HG03378 (cell line): ENCODE measurements around the gene PSTPIP1.

Experiments
- ATAC-seq: cut with Tn5 transposase; IDR thresholded peaks from one replicate; pipeline ENCODE4 v1.9.1; 2021; ENCODE audit warnings: mild to moderate bottlenecking, moderate library complexity; ENCODE audit not compliant: unreplicated experiment

The PSTPIP1 gene

GRCh38 chr15:76998663-76999285, 3.8 kb downstream of the PSTPIP1 start:
- ATAC-seq: no peak

- no peak for ATAC-seq
These were observed 5.1 kb downstream of the PSTPIP1 start for GRCh38 chr15:76999996-77000395.

GRCh38 chr15:77001351-77001750, 6.4 kb downstream of the PSTPIP1 start:
- no peak for ATAC-seq

- no peak for ATAC-seq
These were observed 7.0 kb downstream of the PSTPIP1 start for GRCh38 chr15:77001966-77002365.

GRCh38 chr15:77002436-77002835, 7.5 kb downstream of the PSTPIP1 start:
- ATAC-seq: no peak

GRCh38 chr15:77002954-77003912, 8.3 kb downstream of the PSTPIP1 start:
- peak; percentile 70 for ATAC-seq

GRCh38 chr15:77004189-77004588, 9.3 kb downstream of the PSTPIP1 start:
- ATAC-seq: no peak

- no peak for ATAC-seq
These were observed 14.2 kb downstream of the PSTPIP1 start for GRCh38 chr15:77009176-77009575.

GRCh38 chr15:77009646-77010311, 14.9 kb downstream of the PSTPIP1 start:
- ATAC-seq: no peak

- no peak for ATAC-seq
These were observed 15.4 kb downstream of the PSTPIP1 start for GRCh38 chr15:77010312-77010686.

- ATAC-seq: no peak
These were observed 15.9 kb downstream of the PSTPIP1 start for GRCh38 chr15:77010857-77011256.

GRCh38 chr15:77012117-77012712, 17.3 kb downstream of the PSTPIP1 start:
- ATAC-seq: no peak

GRCh38 chr15:77012868-77013267, 17.9 kb downstream of the PSTPIP1 start:
- ATAC-seq: no peak

GRCh38 chr15:77013776-77014131, 18.8 kb downstream of the PSTPIP1 start:
- peak; percentile 43 for ATAC-seq

- ATAC-seq: peak; percentile 37
These were observed 19.5 kb downstream of the PSTPIP1 start for GRCh38 chr15:77014132-77015081.

- no peak for ATAC-seq
These were observed 20.9 kb downstream of the PSTPIP1 start for GRCh38 chr15:77015646-77016320.

- ATAC-seq: no peak
These were observed 21.4 kb downstream of the PSTPIP1 start for GRCh38 chr15:77016321-77016695.

- ATAC-seq: no peak
These were observed 22.2 kb downstream of the PSTPIP1 start for GRCh38 chr15:77017091-77017660.
